ENCODE results near the gene COMMD8.

- TF ChIP-seq POLR2AphosphoS5 (IDR thresholded peaks at IDR 0.05; ENCODE audit: borderline replicate concordance, low read depth, low read length) (no peak), EZH2 (IDR thresholded peaks at IDR 0.05) (no peak), FOXP2 (optimal IDR thresholded peaks at IDR 0.05; ENCODE audit: control extremely low read depth, extremely low read length, insufficient read depth) (no peak)
These were observed 9.7 kb upstream of the COMMD8 start for GRCh38 chr4:47473141-47473750.

All from SK-N-MC (cell line).